MM.1S (cell line): Measurements from ENCODE around the gene KCNQ5.

ENCODE experiments used
- DNase-seq: peaks from one replicate; pipeline ENCODE4 v3.0.0-alpha.2; 2015
- H2AFZ ChIP-seq: fragments of 300-600 bp; sonication (generic); 2 replicates; pipeline ENCODE4 v1.6.0; 2016; ENCODE audit warnings: antibody characterized with exemption, low read length
- H3F3A ChIP-seq: fragments of 300-600 bp; sonication (generic); 2 replicates; pipeline ENCODE4 v1.6.1; 2016; ENCODE audit warnings: mild to moderate bottlenecking, antibody characterized with exemption, low read length, moderate library complexity, mixed read lengths; ENCODE audit not compliant: insufficient read depth
- H3K27ac ChIP-seq: fragments of 300-600 bp; sonication (generic); 2 replicates; pipeline ENCODE4 v1.5.1; 2016; ENCODE audit warnings: mild to moderate bottlenecking, low read length
- H3K27me3 ChIP-seq: fragments of 300-600 bp; sonication (generic); replicated peaks from 2 replicates; pipeline ENCODE4 v1.6.0; 2016; ENCODE audit warnings: low read length; ENCODE audit not compliant: insufficient read depth
- H3K36me3 ChIP-seq: fragments of 300-600 bp; sonication (generic); replicated peaks from 2 replicates; pipeline ENCODE4 v1.6.1; 2016; ENCODE audit warnings: mild to moderate bottlenecking, low read length, mixed read lengths; ENCODE audit not compliant: insufficient read depth
- H3K4me1 ChIP-seq: fragments of 300-600 bp; sonication (generic); 2 replicates; pipeline ENCODE4 v1.6.1; 2016; ENCODE audit warnings: low read length, mixed read lengths
- H3K4me2 ChIP-seq: fragments of 300-600 bp; sonication (generic); 2 replicates; pipeline ENCODE4 v1.6.0; 2016; ENCODE audit warnings: low read depth, low read length
- H3K4me3 ChIP-seq: fragments of 300-600 bp; sonication (generic); 2 replicates; pipeline ENCODE4 v1.5.1; 2016; ENCODE audit warnings: low read length, mixed read lengths
- H3K79me2 ChIP-seq: fragments of 300-600 bp; sonication (generic); 2 replicates; pipeline ENCODE4 v1.6.1; 2016; ENCODE audit warnings: mixed run types, low read length, mixed read lengths
- H3K9ac ChIP-seq: fragments of 300-600 bp; sonication (generic); 2 replicates; pipeline ENCODE4 v1.6.1; 2016; ENCODE audit warnings: low read length, mixed read lengths
- H3K9me2 ChIP-seq: fragments of 300-600 bp; sonication (generic); replicated peaks from 2 replicates; pipeline ENCODE4 v1.6.1; 2016; ENCODE audit warnings: mild to moderate bottlenecking, low read length, mixed read lengths; ENCODE audit not compliant: insufficient read depth
- H3K9me3 ChIP-seq: fragments of 300-600 bp; sonication (generic); replicated peaks from 2 replicates; pipeline ENCODE4 v1.6.1; 2016; ENCODE audit warnings: mild to moderate bottlenecking, low read length, mixed read lengths; ENCODE audit not compliant: insufficient read depth
- H4K20me1 ChIP-seq: fragments of 300-600 bp; sonication (generic); 2 replicates; pipeline ENCODE4 v1.6.1; 2016; ENCODE audit warnings: mild to moderate bottlenecking, low read length, moderate library complexity, mixed read lengths; ENCODE audit not compliant: insufficient read depth
- CTCF ChIP-seq: fragments of 300-600 bp; sonication (generic); IDR thresholded peaks from 2 replicates; pipeline ENCODE4 v1.5.1; 2016; ENCODE audit warnings: antibody characterized with exemption, low read length, mixed read lengths
- EZH2 ChIP-seq: fragments of 300-600 bp; sonication (generic); optimal IDR thresholded peaks from 2 replicates; pipeline ENCODE3; 2017; ENCODE audit warnings: low read depth, mild to moderate bottlenecking, antibody characterized with exemption, low read length, mixed read lengths
- EZH2phosphoT487 ChIP-seq: fragments of 300-600 bp; sonication (generic); IDR thresholded peaks from 2 replicates; pipeline ENCODE4 v1.6.1; 2018; ENCODE audit warnings: antibody characterized with exemption, low read length

KCNQ5 gene

GRCh38 chr6:73004861-73005260 lies 383.0 kb downstream of the KCNQ5 start:
- Histone ChIP-seq H2AFZ (no peak overlapping the region), H3K9me3 (no peaks in the 10 kb centered on the region), H3K9me2 (no peaks in the 10 kb centered on the region), H3K9ac (no peak overlapping the region), H3K27me3 (no peaks in the 10 kb centered on the region), H3K4me3 (no peak overlapping the region), H3K36me3 (no peaks in the 10 kb centered on the region), H3K27ac (no peak overlapping the region), H4K20me1 (no peaks in the 10 kb centered on the region), H3K79me2 (no peaks in the 10 kb centered on the region), H3K4me2 (no peak overlapping the region), H3F3A (no peaks in the 10 kb centered on the region), H3K4me1 (no peaks in the 10 kb centered on the region)
- no peak for DNase-seq
- TF ChIP-seq EZH2 = no peak
- no peak for TF ChIP-seq EZH2phosphoT487
- no peak for TF ChIP-seq CTCF

DNA sequence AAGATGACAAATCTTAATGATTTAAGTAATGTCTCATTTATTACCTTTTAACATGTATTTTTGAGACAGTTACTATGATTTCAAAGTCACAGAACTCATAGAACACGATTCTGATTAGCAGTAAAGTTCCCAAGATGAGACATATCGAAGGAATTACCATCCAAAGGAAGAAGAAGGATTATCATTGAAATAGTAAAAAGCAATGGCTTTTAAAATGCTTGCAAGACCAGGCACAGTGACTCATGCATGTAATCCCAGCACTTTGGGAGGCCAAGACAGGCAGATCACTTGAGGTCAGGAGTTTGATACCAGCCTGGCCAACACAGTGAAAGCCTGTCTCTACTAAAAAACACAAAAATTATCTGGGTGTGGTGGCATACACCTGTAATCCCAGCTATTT lies 384.3 kb downstream of the KCNQ5 start:
- no peak overlapping the region for H3K27ac ChIP-seq
- no peaks in the 10 kb centered on the region for H3K36me3 ChIP-seq
- no peaks in the 10 kb centered on the region for H3K79me2 ChIP-seq
- H3K4me2 ChIP-seq = no peak overlapping the region
- H4K20me1 ChIP-seq = no peaks in the 10 kb centered on the region
- H3K4me3 ChIP-seq = no peak overlapping the region
- H3K9me2 ChIP-seq = no peaks in the 10 kb centered on the region
- no peak for DNase-seq
- no peaks in the 10 kb centered on the region for H3K4me1 ChIP-seq
- H3K27me3 ChIP-seq = no peaks in the 10 kb centered on the region
- no peaks in the 10 kb centered on the region for H3F3A ChIP-seq
- H3K9me3 ChIP-seq = no peaks in the 10 kb centered on the region
- TF ChIP-seq EZH2 = no peak
- no peak for TF ChIP-seq EZH2phosphoT487
- TF ChIP-seq CTCF = no peak
- H2AFZ ChIP-seq = no peak overlapping the region
- no peak overlapping the region for H3K9ac ChIP-seq

GRCh38 chr6:73011945-73012344 lies 390.1 kb downstream of the KCNQ5 start:
- no peaks in the 10 kb centered on the region for H4K20me1 ChIP-seq
- no peaks in the 10 kb centered on the region for H3K9me2 ChIP-seq
- no peak for DNase-seq
- no peaks in the 10 kb centered on the region for H3K9me3 ChIP-seq
- H3K36me3 ChIP-seq = no peaks in the 10 kb centered on the region
- no peaks in the 10 kb centered on the region for H3K4me1 ChIP-seq
- H3K27ac ChIP-seq = no peak overlapping the region
- no peak overlapping the region for H3K4me2 ChIP-seq
- no peak for TF ChIP-seq EZH2
- no peak for TF ChIP-seq CTCF
- TF ChIP-seq EZH2phosphoT487 = no peak
- no peak overlapping the region for H3K4me3 ChIP-seq
- H2AFZ ChIP-seq = no peak overlapping the region
- no peaks in the 10 kb centered on the region for H3F3A ChIP-seq
- no peaks in the 10 kb centered on the region for H3K27me3 ChIP-seq
- no peaks in the 10 kb centered on the region for H3K79me2 ChIP-seq
- H3K9ac ChIP-seq = no peak overlapping the region
